GM19035 (cell line): Measurements from ENCODE around the gene BSCL2.
A peak's percentile ranks its signal among the peaks of the same experiment; 100 is the strongest.
"Not testable (repeated sequence)": the region's sequence is repeated elsewhere in the genome, so short reads cannot be mapped to it uniquely, and the experiment has no call there.

Experiments
- ATAC-seq: cut with Tn5 transposase; IDR thresholded peaks from one replicate; pipeline ENCODE4 v1.9.1; 2021; ENCODE audit not compliant: unreplicated experiment

Gene BSCL2

DNA sequence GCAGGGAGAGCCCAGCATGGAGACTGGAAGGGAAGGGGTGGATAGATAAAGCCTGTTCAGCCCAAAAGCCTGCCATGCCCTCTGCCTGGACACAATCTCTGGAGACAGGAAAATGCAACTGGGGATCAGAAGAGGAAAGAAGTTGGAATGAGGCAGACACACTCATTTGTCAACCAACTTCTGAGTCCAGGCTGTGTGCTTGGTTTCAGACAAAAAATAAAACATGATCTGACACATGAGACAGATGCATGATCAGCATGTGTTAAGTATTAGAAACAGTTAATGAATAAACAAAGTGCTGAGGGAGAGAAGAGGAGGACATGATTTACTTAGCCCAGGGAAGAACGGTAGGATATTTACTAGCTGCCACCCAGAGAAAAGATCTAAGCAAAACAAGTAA, 18.7 kb downstream of the BSCL2 start:
- ATAC-seq = no peak

DNA sequence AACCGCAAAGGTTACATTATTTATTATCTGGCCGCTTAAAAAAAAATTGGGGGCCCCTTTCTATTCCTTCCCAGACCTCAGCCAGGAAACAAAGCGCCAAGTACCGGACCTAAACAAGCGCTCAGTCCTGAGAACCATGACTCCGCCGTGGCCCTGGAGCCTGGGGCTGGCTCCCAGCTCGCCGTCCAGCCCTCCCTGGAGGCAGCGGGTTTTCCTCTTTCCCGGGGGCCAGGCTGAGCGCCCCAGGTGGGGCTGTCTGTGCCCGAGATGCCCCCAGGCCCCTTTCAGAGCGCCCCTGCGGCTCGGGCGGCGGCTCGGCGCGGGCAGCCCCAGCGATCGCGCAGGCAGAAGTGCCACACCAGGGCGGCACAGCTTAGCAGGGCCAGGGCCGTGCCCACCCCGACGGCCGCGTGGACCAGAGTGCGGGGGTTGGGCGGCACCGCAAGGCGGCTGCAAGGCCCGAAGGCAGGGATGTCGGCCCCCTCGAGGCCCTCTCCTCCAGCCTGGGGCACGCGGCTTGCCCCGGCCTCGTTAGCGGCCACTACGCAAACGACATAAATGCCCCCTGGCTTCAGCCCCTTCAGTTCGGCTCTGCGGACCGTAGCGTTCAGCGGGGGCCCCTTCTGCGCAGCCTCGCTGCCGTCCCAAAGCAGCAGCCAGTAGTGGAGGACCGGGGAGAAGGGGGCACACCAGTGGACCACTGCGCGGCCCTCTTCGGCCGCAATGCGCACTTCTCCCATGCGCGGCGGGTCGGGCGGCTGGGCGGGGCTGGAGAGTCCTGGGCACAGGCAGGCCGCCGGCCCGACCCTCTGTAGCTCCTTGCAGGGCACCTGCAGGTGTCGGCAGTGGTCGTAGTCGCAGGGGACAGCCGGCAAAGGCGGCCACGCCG, 19.5 kb downstream of the BSCL2 start:
- ATAC-seq = no peak

DNA sequence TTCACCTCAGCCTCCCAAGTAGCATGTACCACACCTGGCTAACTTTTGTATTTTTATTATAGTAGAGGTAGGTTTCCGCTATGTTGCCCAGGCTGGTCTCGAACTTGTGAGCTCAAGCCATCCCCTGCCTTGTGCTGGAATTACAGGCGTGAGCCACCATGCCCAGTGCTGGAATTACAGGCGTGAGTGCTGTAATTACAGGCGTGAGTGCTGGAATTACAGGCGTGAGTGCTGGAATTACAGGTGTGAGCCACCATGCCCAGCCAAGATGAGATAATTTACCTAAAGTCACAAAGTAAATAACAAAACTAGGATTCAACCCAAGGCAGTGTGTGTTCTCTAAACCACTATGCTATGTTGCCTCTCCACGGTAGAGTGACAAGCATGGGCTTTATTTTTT, 24.7 kb downstream of the BSCL2 start:
- ATAC-seq = no peak

DNA sequence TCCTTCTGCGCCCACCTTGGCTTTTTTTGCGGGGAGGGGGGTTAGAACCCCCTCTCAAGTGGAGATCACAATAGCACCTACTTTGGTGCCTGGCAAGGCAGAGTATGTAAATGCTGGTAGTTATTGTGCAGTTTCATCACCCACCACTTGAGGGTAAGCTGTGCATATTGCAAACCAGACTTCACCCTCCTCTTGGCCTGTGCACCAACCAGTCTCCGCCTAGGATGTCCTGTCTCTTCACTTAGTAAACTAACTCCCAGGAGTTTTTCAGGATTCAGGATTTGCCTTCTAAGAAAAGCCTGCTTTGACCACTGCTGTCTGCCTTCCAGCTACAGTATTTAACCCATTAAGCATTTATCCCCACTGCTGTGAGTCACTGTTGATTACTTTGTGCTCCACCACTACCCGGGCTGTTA, 26.4 kb downstream of the BSCL2 start:
- no peak for ATAC-seq

DNA sequence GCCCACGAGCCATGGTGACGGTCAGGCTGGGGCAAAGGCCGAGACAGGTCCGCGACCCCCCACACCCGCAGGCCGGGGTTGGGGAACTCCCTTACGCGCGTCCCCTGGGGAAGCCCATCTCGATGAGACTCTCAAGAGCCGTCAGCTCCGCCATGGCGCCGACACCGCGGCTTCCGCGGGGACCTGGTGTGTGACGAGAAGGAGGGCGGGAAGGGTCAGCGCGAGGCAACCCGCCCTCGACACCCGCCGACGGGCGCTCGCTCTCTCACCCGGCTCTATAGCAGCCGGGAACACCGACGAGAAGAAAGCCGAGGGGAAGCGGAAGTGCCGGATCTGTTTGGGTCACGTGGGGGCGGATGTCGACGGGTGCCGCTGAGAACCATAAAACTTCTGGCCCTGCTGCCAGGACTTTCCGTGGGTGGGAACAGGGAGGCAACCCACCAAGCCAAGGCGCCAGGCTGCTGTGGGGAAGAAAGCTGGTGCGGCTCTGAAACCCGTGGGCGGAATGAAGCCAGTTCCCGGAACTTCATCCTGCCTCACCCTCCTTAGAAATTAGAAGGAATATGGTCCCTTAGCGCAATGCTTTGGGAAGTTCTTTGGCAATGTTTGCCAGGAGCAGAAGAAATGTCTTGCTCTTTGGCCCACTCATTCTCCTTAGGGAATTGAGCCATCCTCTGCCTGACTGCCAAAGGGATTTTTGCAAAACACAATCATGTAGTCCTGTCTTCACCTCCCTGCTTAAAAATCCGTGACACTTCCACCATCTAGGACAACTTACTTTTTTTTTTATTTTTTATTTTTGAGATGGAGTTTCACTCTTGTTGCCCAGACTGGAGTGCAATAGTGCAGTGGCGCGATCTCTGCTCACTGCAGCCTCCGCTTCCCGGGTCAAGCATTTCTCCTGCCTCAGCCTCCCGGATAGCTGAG, 28.2 kb downstream of the BSCL2 start, which contains the start of gene UBXN1:
UBXN1 (minus strand) TSS at position 304 of the 927 bp plus-strand sequence; CDS start at position 154, 150 bp downstream.
- peak; percentile 71 for ATAC-seq

DNA sequence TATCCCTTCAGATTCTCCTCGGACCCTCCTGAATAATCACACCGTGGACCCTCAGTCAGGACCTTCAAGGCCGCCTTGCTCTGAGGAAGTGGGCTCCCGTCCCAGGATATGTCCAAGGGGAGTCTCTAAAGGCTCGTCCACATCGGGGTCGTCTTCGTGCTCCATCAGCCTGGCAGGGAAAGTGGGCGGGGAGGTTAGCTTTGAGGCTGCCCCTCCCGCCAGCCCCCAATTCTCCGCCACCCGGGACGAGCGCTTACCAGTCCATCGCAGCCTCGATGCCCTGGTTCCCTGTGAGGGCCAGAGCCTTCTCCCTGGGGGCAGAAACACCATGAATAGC, 28.8 kb downstream of the BSCL2 start:
- ATAC-seq = no peak

DNA sequence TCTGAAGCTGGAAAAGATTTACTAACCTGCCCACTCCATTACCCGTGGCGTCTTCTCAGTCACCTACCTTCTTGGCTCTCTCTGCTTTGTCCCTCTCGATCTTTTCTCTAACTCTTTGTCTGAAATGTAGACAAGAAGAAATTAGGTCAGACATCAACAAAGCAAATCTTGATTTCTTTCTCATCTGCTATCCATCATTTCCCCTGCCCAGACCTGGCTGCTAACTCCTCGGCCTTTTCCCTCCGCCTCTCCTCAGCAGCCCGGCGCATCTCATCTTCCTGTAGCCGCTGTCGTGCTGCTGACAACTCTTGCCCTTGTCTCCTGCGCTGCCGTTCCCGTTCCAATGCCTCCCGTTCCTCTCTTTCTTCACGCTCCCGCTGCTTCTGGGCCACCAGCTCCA, 29.5 kb downstream of the BSCL2 start:
- no peak for ATAC-seq

DNA sequence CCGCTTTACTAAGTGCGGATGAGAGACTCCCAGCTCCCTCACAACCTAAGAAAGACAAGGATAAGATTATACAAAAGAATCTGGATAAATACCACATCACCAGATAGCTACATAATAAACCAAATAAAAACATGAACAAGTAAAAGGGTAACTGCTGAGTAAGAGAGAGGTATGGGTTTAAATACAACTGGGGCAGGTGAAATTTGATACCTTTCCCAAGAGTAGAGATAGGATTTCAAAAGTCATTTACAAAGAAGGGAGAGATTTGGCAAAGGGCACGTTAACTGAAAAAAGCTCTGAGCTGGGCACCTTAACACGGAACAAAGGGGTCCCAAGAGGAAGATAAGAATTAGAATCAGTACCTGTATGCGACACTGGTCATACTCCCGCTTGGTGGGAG, 30.1 kb downstream of the BSCL2 start:
- no peak for ATAC-seq

DNA sequence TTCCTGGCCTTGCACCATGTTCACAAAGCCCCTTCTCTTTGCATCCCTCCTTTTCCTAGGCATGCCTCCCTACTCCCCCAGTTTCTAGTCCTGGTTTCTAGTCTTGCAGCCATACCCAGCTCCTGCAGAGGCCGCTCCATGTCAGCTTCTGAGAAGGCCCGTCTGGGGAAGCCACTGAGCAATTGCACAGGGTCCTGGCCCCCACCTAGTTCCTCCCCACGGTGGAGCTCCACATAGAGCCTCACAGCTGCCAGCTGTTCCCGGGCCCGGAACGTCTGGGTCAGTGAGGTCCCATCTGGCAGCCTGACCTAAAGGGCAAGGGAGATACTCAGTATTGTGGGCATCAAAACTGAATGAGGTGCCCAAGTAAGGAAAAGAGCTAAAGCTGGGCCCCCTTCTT, 30.5 kb downstream of the BSCL2 start:
- no peak for ATAC-seq

DNA sequence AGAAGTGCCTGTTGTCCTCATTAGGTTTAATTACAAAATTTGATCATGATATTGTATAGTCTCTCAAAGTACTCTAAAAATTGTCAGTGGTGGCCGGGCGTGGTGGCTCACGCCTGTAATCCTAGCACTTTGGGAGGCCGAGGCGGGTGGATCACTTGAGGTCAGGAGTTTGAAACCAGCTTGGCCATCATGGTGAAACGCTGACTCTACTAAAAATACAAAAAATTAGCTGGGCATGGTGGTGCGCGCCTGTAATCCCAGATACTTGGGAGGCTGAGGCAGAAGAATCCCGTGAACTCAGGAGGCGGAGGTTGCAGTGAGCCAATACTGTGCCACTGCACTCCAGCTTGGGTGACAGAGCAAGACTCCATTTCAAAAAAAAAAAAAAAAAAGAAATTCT, 31.8 kb downstream of the BSCL2 start:
- not testable (repeated sequence) for ATAC-seq

DNA sequence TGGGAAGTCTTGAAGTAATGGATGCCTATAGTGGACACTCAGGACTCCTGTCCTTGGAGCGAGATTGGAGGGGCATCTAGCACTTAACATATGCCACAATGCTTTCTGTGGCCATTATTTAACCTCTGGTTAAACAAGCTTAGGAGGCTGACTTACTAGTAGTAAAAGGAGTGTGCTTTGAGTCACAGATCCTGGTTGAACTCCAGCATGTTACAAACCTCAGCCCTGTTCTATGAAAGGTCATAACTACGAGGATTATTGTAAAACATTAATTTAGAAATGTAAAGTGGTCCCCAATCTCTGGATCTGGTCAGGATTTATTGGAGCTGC, 34.1 kb downstream of the BSCL2 start:
- ATAC-seq = no peak

DNA sequence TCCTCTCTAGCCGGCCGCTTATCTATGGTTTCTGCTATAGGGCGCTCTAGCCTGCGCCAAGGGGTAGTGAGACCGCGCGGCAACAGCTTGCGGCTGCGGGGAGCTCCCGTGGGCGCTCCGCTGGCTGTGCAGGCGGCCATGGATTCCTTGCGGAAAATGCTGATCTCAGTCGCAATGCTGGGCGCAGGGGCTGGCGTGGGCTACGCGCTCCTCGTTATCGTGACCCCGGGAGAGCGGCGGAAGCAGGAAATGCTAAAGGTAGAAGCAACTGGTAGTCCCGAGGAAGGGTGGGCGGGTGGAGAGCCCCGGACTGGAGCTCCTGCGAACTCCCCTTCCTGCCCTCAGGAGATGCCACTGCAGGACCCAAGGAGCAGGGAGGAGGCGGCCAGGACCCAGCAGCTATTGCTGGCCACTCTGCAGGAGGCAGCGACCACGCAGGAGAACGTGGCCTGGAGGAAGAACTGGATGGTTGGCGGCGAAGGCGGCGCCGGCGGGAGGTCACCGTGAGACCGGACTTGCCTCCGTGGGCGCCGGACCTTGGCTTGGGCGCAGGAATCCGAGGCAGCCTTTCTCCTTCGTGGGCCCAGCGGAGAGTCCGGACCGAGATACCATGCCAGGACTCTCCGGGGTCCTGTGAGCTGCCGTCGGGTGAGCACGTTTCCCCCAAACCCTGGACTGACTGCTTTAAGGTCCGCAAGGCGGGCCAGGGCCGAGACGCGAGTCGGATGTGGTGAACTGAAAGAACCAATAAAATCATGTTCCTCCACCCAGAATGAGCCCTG, 35.4 kb downstream of the BSCL2 start, which contains the start of the genes LBHD1 and UQCC3:
LBHD1 (minus strand) TSS at position 660 of the 782 bp plus-strand sequence. CDS start 2,236 bp downstream, outside the sequence.
UQCC3 (plus strand) TSS at position 66 of the 782 bp plus-strand sequence; CDS start at position 139, 73 bp downstream.
- ATAC-seq = peak; percentile 57

DNA sequence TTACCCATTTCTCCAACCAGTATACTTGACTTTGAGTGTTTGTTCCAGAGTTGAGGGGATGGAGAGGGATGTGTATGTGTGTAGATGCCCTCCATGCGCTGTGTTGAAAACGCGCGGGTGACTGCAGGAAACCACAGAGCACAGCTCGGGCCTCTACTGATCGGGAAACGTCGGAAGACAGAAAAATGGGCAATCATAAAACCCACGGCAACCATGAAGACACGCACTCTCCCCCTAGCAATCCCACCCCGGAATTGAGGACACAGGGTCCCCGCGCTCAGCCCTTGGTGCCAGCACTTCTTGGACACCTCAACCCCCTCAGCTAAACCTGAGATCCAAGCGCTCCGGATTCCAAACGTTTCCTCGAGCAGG, 36.0 kb downstream of the BSCL2 start:
- ATAC-seq = peak; percentile 1

DNA sequence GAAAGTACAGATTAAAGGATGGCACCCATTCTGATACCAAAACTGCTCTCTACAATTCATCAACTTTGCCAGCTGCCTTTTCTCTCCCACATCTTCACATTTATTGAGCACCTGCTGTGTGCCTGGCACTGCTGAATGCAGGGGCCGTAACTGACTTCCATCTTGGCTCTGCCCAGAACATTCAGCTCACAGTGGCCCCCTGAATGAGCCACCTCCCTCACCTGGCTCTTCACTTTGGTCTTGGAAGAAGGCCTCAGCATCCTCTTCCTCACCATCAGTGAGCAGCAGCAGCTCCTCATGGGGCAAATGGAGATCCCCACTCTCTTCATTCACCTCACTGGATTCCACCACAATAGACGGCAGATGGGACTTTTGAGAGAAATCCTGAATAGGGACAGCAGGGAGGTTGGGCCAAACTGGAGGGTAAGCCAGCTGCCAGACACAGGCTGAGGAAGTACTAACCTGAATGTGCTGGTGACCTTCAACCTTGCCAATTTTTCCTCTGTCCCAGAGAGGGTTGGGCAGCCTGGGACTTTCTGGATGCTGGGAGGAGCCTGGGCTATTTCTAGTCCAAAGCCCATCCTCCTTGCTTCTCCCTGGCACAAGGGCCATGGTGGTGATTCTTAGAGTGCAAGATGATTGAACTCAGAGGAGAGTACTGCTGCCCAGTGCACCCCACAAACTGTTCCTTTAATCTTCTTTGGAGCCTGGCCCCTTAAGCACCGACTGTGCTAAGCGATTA, 37.6 kb downstream of the BSCL2 start:
- no peak for ATAC-seq

DNA sequence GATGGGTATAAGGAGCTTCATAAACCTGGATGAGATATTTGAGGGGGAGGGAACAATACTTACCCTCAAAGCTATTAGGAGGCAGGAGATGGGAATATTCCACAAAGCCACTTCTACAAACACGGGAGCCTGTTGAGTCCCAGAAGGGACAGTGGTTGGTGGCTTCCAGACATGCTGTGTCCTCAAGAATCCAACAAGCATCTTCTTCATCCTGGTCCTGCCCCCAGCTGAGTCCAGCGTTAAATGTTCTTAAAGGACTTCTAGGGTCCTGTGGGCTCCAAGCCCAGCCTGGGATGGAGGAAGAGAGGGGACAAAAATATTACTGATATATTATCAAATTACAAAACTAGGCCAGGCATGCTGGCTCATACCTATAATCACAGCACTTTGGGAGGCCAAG, 39.8 kb downstream of the BSCL2 start:
- no peak for ATAC-seq

DNA sequence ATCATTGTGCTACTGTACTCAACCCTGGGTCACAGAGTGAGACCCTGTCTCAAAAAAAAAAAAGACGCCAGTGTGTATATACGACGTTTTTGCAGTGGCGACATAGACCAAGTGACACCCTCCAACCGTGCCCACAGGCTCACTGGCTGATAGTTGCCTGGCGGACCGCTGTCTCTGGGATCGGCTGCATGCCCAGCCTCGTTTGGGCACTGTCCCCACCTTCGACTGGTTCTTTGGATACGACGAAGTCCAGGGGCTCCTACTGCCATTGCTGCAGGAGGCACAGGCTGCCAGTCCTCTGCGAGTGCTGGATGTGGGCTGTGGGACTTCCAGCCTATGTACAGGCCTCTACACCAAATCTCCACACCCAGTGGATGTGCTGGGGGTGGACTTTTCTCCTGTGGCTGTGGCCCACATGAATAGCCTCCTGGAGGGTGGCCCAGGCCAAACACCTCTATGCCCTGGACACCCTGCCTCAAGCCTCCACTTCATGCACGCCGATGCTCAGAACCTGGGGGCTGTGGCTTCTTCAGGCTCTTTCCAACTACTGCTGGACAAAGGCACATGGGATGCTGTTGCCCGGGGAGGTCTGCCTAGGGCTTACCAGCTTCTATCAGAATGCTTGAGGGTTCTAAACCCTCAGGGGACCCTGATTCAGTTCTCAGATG, 40.8 kb downstream of the BSCL2 start:
- no peak for ATAC-seq

DNA sequence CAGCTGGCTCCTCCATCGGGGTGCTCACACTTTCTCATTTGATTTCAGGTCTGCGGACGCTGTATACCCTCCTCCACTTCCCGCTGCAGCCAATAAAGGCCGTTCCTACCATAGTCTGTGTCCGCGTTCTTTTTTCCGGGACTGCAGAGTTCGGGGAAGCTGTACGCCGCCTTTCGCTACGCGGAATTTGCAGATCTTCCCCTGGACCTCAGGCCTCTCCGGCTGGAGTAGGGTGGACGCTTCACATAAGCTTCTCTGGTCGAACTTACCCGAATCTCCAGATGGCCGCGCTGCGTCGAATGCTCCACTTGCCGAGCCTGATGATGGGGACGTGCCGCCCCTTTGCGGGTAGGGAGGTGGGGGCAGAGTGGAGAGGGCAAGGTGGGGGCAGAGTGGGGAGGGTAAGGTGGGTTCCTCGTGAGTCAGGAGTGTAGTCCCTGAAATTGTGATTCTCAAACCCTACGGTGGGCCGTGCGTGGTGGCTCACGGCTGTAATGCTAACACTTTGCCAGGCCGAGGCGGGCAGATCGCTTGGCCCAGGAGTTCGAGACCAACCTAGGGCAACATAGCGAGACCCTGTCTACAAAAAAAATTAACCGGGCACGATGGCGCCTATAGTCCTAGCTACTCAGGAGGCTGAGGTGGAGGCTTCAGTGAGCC, 41.5 kb downstream of the BSCL2 start:
- peak; percentile 13 for ATAC-seq

DNA sequence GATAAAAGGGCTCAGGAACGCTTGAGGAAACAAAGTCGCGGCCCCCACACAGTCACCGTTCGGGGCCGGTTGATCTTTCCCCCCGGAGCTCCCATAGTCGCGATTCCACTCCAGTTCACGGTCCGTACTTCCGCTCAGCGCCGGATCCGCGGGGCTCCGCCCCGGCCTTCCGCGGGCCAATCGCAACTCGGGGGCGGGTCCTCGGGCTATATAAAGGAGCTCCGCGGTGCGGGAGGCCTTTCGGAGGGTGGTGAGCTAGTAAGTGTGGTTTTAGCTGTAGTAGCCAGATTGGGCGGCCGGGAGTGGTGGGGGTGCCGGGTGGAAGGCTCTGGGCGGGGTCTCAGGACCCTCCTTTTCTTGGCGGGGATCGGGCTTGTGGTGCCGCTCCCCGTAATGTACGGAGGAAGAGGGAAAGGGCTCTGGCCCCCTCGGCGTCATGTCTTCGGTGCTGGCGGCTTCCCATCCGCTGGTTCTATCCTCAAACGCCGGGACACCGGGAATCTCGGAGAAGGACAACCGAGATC, 42.1 kb downstream of the BSCL2 start, which contains the start of the genes C11orf98 and CSKMT:
C11orf98 (minus strand) TSS at position 136 of the 524 bp plus-strand sequence; CDS start at position 95, 41 bp downstream.
CSKMT (plus strand) TSS at position 238 of the 524 bp plus-strand sequence. CDS start 568 bp downstream, outside the sequence.
- ATAC-seq = peak; percentile 87
